Measurements from ENCODE around the gene ZMYM1.
A peak's percentile ranks its signal among the peaks of the same experiment; 100 is the strongest.
"Not testable (repeated sequence)": the region's sequence is repeated elsewhere in the genome, so short reads cannot be mapped to it uniquely, and the experiment has no call there.

The ZMYM1 gene

GRCh38 chr1:35080171-35080854, 1.1 kb downstream of the ZMYM1 start:
- DNase-seq = no peak

- DNase-seq = no peak
Observed at GRCh38 chr1:35085421-35085820, 6.2 kb downstream of the ZMYM1 start.

- no peak for DNase-seq
Observed at GRCh38 chr1:35097224-35097623, 18.0 kb downstream of the ZMYM1 start.

GRCh38 chr1:35111106-35111505, 31.9 kb downstream of the ZMYM1 start:
- DNase-seq = no peak

GRCh38 chr1:35112668-35113067, 33.5 kb downstream of the ZMYM1 start:
- DNase-seq = no peak

DNA sequence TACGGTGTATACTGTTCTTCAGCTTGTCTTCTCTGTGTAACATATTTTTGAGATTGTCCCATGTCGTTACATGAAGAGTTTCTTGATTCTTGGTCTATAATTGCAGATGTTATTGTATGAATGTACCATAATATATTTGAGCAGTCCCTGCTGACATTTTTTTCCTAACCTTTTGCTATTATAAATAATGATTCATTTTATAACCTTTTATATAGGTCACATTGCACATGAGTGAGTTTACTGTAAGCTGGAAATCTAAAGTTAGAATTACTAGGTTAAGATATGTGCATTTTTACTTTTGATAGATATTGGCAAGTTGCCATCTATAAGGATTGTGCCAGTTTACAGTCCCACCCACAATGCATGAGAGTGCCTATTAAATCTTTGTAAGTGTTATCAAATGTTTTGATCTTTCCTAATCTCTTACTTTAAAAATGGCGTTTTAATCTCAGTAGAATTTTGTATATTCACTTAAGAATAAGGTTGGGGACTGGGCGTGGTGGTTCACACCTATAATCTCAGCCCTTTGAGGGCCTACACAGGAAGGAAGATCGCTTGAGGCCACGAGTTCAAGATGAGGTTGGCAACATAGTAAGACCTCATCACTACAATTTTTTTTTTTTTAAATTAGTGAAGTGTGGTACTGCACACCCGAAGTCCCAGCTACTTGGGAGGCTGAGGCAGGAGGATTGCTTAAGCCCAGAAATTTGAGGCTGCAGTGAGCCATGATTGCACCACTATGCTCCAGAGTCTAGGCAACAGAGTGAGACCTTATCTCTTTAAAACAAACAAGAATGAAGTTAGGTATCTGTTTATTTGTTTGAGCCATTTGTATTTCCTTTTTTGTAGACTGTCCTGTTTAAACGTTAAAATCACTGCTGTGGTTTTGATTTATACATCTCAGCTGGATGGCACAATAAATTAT, 36.5 kb downstream of the ZMYM1 start:
- DNase-seq = no peak

- DNase-seq = peak; percentile 8
Observed at GRCh38 chr1:35120458-35121133, 41.4 kb downstream of the ZMYM1 start.

DNA sequence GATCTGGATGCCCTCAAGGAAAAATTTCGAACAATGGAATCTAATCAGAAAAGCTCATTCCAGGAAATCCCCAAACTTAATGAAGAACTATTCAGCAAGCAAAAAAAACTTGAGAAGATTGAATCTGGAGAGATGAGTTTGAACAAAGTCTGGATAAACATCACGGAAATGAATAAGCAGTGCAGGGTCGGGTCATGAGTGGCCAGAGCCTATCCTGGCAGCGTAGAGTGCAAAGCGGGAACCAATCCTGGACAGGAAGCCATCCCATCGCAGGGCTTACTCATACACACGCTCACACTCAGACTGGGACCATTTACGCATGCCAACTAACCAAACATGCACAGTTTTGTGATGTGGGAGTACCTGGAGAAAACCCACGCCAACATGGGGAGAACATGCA, 43.1 kb downstream of the ZMYM1 start:
- DNase-seq = no peak

DNA sequence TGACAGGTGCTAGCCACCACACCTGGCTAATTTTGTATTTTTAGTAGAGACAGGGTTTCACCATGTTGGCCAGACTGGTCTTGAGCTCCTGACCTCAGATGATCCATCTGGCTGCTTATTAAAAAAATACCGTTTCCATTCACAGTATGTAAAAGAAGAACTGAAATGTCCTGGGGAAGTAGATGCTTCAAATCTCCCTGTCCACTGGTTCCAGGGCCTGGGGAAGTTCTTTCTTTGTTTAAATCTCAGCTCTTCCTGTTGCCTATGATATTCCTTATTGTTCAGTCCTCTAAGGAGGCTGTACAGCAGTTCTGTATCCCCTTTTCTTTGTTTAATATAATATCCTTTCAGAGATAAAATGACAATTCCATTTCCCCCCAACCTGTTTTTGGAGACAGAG, 47.4 kb downstream of the ZMYM1 start:
- DNase-seq = no peak

- DNase-seq = no peak
Observed at GRCh38 chr1:35129080-35129479, 49.9 kb downstream of the ZMYM1 start.

DNA sequence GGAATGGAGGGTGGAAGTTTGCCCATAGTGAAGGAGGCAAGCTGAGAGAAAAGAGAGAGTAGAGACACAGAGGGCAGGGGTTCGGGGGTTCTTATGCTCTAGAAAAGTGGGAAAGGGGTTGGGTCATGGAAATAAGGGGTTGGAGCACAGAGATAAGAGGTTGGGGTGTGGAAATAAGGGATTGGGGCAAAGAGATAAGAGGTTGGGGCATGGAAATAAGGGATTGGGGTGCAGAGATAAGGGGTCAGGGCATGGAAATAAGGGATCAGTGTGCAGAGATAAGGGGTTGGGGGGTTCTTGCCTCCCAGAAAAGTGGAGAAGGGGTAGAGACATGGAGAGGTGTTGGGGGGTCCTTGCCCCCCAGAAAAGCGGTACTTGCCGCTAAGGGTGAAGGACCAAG, 57.6 kb downstream of the ZMYM1 start:
- DNase-seq = no peak

DNA sequence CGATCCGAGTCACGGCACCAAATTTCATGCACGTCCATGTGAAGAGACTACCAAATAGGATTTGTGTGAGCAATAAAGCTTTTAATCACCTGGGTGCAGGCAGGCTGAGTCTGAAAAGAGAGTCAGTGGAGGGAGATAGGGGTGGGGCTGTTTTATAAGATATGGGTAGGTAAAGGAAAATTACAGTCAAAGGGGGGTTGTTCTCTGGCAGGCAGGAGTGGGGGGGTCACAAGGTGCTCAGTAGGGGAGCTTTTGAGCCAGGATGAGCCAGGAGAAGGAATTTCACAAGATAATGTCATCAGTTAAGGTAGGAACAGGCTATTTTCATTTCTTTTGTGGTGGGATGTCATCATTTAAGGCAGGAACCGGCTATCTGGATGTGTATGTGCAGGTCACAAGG, 58.4 kb downstream of the ZMYM1 start:
- DNase-seq = not testable (repeated sequence)

GRCh38 chr1:35142294-35142693, 63.1 kb downstream of the ZMYM1 start:
- DNase-seq = not testable (repeated sequence)

GRCh38 chr1:35142728-35143127, 63.5 kb downstream of the ZMYM1 start:
- not testable (repeated sequence) for DNase-seq

- DNase-seq = no peak
Observed at GRCh38 chr1:35143737-35144508, 64.7 kb downstream of the ZMYM1 start.

- DNase-seq = not testable (repeated sequence)
Observed at GRCh38 chr1:35145892-35146549, 66.8 kb downstream of the ZMYM1 start.

DNA sequence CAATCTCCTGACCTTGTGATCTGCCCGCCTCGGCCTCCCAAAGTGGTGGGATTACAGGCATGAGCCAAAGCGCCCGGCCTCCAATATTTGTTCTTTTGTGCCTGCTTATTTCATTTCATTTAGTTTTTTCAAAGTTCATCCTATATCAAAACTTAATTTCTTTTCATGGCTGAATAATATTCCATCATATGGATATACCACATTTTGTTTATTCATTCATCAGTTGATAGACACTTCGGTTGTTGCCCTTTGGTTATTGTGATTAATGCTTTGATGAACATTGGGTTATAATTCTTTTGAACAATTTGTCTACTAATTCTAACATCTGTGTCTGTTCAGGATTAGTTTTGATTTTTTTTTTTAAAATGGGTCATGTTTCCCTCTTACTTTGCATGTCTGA, 72.0 kb downstream of the ZMYM1 start:
- no peak for DNase-seq

DNA sequence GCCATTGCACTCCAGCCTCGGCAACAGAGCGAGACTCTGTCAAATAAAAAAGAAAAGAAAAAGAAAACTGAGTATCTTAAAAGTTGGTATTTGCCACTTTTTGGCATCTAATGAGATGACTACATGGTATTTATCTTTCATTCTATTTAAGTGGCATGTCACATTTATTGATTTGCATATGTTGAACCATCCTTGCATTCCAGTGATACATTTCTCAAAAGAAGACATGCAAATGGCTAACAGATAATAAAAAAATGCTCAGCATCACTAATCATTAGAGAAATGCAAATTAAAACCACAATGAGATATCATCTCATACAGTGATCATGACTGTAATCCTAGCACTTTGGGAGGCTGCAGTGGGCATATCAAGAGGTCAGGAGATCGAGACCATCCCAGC, 85.7 kb downstream of the ZMYM1 start:
- DNase-seq = no peak

Data from activated CD4-positive, alpha-beta T cell treated with anti-CD3 and anti-CD28 coated beads for 48 hours (primary cell).